Testis (tissue), 3 donors: ENCODE results near the gene DAD1. TPM values are rescaled to one million over a fixed set of nuclear protein-coding genes. Genes with fewer than 3 reads are reported as not detected.
A peak's percentile ranks its signal among the peaks of the same experiment; 100 is the strongest.

Experiments
- DNase-seq: peaks from one replicate; pipeline ENCODE4 v3.0.0-alpha.2; 2019
- H3K27ac ChIP-seq, 2 donors: fragments of 200-600 bp; sonication (generic); one replicate each; pipeline ENCODE4 v1.5.1; 2019
- H3K27me3 ChIP-seq: fragments of 200-600 bp; sonication (generic); one replicate; pipeline ENCODE4 v1.5.1; 2019
- H3K36me3 ChIP-seq: fragments of 200-600 bp; sonication (generic); one replicate; pipeline ENCODE4 v1.5.1; 2017; ENCODE audit warnings: low read depth; ENCODE audit errors: missing control alignments
- H3K4me1 ChIP-seq: fragments of 200-600 bp; sonication (generic); one replicate; pipeline ENCODE4 v1.5.1; 2019
- H3K4me3 ChIP-seq, 2 donors: fragments of 200-600 bp; sonication (generic); one replicate each; pipeline ENCODE4 v1.5.1; 2017 to 2019
- H3K9me3 ChIP-seq: fragments of 200-600 bp; sonication (generic); one replicate; pipeline ENCODE4 v1.5.1; 2017
- POLR2A ChIP-seq: fragments of 450-650 bp; IDR thresholded peaks from one replicate; pipeline ENCODE4 v1.6.1; 2017; ENCODE audit warnings: antibody characterized with exemption, mild to moderate bottlenecking, moderate library complexity
- WGBS, 2 donors: methylation state at CpG; one replicate each; pipeline ENCODE4 v1.1.5; 2018; 5-methylcytosine and 5-hydroxymethylcytosine counted together
- intact Hi-C: fragments of 100-400 bp; cut with DNase I; formaldehyde crosslinking; loops from one replicate; pipeline ENCODE4 v1.15.1; 2023; ENCODE audit warnings: low total_unique reads
- polyA plus RNA-seq: library from polyadenylated mRNA; stranded (reverse); fragments of 350-450 nt; fragmentation: Illumina TruSeq; extraction: RNeasy Lipid Tissue Mini Kit (QIAGEN cat#74804); gene quantifications from one replicate; pipeline ENCODE4 v1.2.3, GENCODE V29; 2014; ENCODE audit warnings: low read depth, low replicate concordance; ENCODE audit not compliant: insufficient read depth
- total RNA-seq, 2 donors: library from RNA; depleted of rRNA; stranded (reverse); fragments of >200 nt; gene quantifications; one replicate each; pipeline ENCODE4 v1.2.3, GENCODE V29; 2016
- TF ChIP-seq, protein P1 (sequence below), 3 experiments: fragments of 450-650 bp in 2 of 3; fragments of 200-600 bp in 1 of 3; sonication (generic) in 1 of 3; IDR thresholded peaks; one replicate each; pipeline ENCODE4 v1.5.1; 2016 to 2019; ENCODE audit warnings: antibody characterized with exemption in 3 of 3, mild to moderate bottlenecking in 2 of 3, moderate library complexity in 1 of 3

DAD1 gene
- total and polyA plus RNA-seq, 3 donors from 2014 or later: 209 to 350 (median 235) TPM

DNA sequence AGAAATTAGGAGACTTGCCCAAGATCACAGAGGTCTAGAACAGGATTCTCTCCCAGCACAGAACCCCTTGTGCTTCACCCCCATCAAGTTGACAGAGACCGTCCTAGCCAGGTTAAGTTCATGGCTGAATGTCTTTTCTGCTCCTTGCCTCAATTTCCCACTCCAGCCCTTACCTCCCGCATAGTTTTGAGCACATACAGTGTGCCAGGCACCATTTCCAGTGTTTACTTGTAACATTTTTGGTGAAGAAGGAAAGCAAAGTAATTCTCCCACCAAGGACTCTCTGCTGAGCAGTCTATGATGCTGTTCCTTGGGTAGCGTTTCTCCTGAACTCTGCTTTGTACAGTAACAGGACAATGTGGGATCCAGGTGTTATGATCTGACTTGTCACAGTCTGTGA is 10.3 kb upstream of the DAD1 start:
- WGBS, 2 donors: 61 to 65% methylated on average over 3 of the region's 3 CpGs
- intact Hi-C loops: no loop called here
- Histone ChIP-seq H3K9me3 (no peaks in the 10 kb centered on the region), H3K27me3 (no peaks in the 10 kb centered on the region), H3K4me1 (peaks cover 13% of the 10 kb centered on the region), H3K4me3 (peak overlapping the region; percentile 78), H3K36me3 (no peaks in the 10 kb centered on the region), H3K27ac (peak overlapping the region; percentile 83 to 89)
- TF ChIP-seq, protein P1, sequence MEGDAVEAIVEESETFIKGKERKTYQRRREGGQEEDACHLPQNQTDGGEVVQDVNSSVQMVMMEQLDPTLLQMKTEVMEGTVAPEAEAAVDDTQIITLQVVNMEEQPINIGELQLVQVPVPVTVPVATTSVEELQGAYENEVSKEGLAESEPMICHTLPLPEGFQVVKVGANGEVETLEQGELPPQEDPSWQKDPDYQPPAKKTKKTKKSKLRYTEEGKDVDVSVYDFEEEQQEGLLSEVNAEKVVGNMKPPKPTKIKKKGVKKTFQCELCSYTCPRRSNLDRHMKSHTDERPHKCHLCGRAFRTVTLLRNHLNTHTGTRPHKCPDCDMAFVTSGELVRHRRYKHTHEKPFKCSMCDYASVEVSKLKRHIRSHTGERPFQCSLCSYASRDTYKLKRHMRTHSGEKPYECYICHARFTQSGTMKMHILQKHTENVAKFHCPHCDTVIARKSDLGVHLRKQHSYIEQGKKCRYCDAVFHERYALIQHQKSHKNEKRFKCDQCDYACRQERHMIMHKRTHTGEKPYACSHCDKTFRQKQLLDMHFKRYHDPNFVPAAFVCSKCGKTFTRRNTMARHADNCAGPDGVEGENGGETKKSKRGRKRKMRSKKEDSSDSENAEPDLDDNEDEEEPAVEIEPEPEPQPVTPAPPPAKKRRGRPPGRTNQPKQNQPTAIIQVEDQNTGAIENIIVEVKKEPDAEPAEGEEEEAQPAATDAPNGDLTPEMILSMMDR (IDR thresholded peaks at IDR 0.05): no peak
- TF ChIP-seq POLR2A: no peak
- DNase-seq: no peak

DNA sequence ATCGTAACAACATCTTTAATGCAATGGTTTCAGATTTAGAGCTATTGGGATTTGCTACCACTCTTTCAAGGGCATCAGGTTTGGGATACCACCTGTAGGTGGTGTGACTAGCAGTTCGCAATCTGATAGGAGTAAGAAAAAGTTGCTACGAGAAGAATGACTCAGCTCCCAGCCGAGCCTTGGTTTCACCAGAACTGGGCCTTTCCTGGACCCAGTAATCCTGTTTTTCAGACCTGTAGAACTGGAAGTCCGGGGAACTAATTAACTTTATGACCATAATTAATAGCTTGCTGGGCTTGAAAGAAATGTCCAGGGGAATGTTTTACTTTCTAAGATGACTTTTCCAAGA is 9.8 kb upstream of the DAD1 start:
- H3K9me3 ChIP-seq: no peaks in the 10 kb centered on the region
- H3K36me3 ChIP-seq: no peaks in the 10 kb centered on the region
- TF ChIP-seq, protein P1 (IDR thresholded peaks at IDR 0.05): no peak
- no peak for TF ChIP-seq POLR2A
- no peaks in the 10 kb centered on the region for H3K27me3 ChIP-seq
- H3K4me3 ChIP-seq: peak overlapping the region; percentile 78
- WGBS, 2 donors: 2 to 11% methylated on average over 5 of the region's 5 CpGs
- intact Hi-C loops: no loop called here
- DNase-seq: no peak
- peak overlapping the region; percentile 83 to 89 for H3K27ac ChIP-seq
- H3K4me1 ChIP-seq: peaks cover 13% of the 10 kb centered on the region

DNA sequence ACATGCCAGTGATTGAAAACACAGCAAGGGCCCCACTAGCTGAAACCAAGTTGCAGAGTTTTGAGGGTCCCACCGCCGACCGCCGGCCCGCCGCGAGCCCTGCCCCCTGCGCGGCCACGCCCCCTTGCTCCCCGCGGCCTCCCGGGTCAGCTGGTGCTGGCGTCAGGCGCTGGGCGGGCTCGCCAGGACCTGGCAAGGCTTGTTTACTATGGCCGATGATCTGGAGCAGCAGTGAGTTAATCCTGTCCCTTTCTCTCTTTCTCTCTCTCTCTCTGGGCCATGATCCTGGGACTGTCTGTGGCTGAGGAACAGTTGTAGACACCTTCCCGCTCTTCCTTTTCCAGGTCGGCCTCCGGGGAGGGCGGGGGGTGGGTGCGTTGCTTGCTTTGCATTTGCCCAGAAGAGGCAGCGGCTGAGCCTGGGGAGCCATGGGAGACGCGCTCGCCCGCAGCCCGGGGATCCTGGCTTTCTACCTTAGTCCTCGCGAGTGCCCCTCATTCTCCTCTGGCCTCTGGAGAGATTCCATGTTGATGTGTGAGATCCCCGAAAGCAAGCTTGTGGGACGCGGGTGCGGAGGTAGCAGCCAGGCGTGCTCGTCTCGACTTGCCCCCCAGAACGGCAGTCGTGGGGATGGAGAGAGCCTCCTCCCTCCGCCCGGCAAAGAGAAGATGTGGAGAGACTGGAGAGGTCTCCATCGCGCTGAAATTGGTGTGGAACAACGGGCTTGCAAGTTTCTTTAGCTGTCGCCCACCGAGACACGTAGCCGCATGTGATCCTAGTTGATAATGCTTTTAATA is 9.3 kb upstream of the DAD1 start, which contains the start of gene ABHD4:
Gene ABHD4 (plus strand): TSS at position 202 of the 797 bp plus-strand sequence. CDS start 7 bp downstream, at position 209.
- DNase-seq: peak; percentile 89
- 1% methylated on average over 25 to 49 of the region's 49 CpGs for WGBS, 2 donors
- Histone ChIP-seq H3K4me1 (peaks cover 13% of the 10 kb centered on the region), H3K4me3 (peak within 1 kb of the TSS; percentile 78), H3K27me3 (no peaks in the 10 kb centered on the region), H3K36me3 (no peaks in the 10 kb centered on the region), H3K9me3 (no peaks in the 10 kb centered on the region), H3K27ac (peak within 1 kb of the TSS; percentile 83 to 89)
- TF ChIP-seq, protein P1 (IDR thresholded peaks at IDR 0.05): no peak
- peak; percentile 27 for TF ChIP-seq POLR2A
- intact Hi-C loops: no loop called here

DNA sequence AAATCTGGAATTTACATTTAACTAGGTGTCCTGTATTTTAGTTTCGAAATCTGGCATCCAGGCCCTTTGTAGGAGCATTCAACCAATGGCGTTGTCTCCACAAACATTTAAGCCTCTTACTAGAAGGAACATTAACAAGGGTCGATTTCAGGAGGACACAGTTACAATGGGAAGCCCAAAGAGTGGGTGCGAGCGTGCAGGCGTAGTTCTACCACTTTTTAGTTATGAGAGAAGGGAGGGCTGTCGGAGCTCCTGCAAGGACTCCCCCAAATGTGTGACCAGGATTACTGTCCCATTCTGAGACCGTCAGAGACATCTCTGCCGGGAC is 8.7 kb upstream of the DAD1 start:
- no peak for DNase-seq
- WGBS, 2 donors: 5 to 12% methylated on average over 9 of the region's 9 CpGs
- H3K27ac ChIP-seq: peak overlapping the region; percentile 83 to 89
- H3K4me1 ChIP-seq: peaks cover 13% of the 10 kb centered on the region
- TF ChIP-seq, protein P1 (IDR thresholded peaks at IDR 0.05): no peak
- no peak for TF ChIP-seq POLR2A
- H3K36me3 ChIP-seq: no peaks in the 10 kb centered on the region
- H3K9me3 ChIP-seq: no peaks in the 10 kb centered on the region
- H3K4me3 ChIP-seq: peak overlapping the region; percentile 78
- intact Hi-C loops: no loop called here
- H3K27me3 ChIP-seq: no peaks in the 10 kb centered on the region

DNA sequence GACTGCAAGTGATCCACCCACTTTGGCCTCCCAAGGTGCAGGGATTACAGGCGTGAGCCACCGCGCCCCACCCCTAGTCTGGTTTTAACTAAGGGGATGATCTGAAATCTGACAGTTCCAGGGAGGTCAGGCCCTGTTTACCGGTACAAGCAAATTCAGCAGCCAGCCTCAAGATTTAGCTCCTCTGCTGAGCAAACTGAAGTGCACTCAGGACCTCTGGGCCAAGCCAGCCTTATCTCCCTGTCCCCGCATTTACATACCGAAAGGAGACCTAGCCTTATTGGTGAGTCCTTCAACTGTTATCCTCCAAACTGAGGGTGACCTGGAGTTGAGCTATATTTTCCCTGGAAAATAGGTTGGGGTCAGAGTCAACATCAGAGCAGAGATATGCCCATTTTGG is 8.2 kb upstream of the DAD1 start:
- H3K27ac ChIP-seq: no peak overlapping the region
- DNase-seq: no peak
- H3K4me1 ChIP-seq: peaks cover 13% of the 10 kb centered on the region
- TF ChIP-seq, protein P1 (IDR thresholded peaks at IDR 0.05): no peak
- no peak for TF ChIP-seq POLR2A
- intact Hi-C loops: no loop called here
- H3K27me3 ChIP-seq: no peaks in the 10 kb centered on the region
- H3K9me3 ChIP-seq: no peaks in the 10 kb centered on the region
- no peak overlapping the region for H3K4me3 ChIP-seq
- H3K36me3 ChIP-seq: no peaks in the 10 kb centered on the region
- WGBS, 2 donors: 78 to 80% methylated on average over 6 of the region's 6 CpGs
